ENCODE measurements around the gene ESYT1.

Gene ESYT1

DNA sequence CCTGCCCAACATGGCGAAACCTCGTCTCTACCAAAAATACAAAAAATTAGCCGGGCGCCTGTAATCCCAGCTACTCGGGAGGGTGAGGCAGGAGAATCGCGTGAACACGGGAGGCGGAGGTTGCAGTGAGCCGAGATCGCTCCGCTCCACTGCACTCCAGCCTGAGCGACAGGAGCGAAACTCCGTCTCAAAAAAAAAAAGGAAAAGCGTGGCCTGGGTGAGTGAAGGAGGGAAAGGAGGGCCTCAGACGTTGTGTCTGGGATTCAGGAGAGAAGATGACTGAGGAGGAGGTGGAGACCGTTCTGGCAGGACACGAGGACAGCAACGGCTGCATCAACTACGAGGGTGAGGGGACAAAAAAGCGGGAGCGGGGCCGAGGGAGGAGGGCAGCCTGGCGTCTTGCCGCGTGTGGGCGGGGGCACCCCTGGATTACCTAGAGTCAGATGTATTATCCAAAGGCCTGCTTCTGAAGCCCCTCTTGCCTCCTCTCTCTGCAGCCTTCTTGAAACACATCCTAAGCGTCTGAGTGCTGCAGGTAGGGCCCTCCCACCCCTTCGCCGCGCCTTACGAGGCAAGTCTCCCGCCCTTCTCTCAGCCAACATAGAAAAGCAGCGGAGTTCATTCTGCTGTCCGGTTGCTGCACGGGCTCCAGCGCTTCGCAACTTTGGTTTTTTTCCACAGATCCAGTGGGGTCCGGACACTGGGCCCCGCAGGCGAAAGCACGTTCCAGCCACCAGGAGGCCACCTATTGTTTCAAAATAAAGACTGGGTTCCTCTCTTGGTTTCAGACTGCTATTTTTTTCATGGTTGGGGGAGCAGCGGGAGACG lies 29.3 kb downstream of the ESYT1 start:
- DNase-seq, result peak; percentile 75 to 90

DNA sequence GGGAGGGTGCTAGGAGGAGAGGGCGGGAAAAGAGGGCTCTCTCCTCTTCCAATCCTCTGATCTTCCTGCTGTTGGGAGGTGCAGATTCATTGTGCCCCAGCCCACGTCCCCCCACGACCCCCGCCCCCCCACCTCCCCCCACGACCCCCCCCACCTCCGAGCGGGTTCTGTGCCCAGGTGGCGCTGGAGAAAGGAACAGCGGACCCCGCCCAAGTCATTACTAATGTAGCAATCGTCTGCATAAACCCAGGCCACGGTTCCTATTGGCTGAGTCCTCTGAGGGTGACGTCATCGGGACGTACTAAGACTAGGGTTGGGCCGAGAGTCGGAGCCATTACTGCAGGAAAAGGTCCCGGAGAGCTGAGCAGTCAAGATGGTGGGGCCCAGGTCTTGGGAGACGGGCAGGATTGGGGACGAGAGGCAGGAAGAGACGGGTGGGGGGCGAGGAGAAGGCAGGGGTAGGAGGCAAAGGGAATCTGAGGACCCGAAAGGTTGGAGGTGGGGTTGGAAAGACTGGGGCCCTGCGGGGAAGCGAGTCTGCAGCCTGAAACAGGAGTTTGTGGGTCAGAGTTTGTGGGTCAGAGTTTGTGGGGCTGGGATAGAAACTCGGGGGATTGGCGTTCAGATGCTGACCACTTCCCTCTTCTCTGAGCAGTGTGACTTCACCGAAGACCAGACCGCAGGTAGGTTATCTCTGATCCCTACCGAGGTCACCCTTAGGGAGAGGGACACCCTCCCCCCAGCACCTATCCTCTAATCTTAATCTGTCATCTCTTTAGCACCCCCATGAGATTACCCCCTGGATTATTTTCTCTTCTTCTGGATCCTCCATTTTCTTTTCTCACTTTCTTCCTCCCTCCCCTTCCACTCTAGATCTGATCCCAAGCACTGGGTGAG lies 30.2 kb downstream of the ESYT1 start, which contains the start of gene MYL6:
Gene MYL6 (plus strand): TSS at position 331 of the 897 bp plus-strand sequence. CDS start 43 bp downstream, at position 374.
- peak; percentile 96 to 99 for DNase-seq

DNA sequence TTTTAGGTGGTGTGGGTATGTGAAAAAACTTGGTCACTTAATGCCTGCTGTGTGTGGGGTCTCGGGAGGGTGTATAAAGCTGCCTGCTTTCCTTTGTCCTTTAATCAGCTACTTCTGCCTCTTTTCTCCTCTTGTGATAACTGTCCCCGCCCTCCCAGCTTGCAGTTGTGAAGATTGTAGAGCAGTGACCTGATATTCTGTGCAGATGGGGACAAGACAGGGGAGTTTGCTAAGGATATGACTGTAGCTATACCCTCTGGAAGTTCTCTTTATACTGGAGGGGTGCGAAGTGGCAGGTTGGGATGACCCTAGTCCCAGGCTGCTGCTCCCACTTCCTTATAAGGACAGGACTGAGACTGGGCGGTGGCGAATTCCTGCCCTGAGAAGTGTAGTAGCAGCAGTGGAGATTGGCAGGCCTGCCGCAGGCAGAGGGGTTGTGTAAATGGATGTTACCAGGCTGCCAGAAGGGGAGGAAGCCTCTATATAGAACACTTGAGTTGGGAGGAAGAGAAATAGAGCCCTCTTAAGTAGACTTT lies 30.9 kb downstream of the ESYT1 start:
- peak in 1 of 2 experiments; percentile 53 for DNase-seq

DNA sequence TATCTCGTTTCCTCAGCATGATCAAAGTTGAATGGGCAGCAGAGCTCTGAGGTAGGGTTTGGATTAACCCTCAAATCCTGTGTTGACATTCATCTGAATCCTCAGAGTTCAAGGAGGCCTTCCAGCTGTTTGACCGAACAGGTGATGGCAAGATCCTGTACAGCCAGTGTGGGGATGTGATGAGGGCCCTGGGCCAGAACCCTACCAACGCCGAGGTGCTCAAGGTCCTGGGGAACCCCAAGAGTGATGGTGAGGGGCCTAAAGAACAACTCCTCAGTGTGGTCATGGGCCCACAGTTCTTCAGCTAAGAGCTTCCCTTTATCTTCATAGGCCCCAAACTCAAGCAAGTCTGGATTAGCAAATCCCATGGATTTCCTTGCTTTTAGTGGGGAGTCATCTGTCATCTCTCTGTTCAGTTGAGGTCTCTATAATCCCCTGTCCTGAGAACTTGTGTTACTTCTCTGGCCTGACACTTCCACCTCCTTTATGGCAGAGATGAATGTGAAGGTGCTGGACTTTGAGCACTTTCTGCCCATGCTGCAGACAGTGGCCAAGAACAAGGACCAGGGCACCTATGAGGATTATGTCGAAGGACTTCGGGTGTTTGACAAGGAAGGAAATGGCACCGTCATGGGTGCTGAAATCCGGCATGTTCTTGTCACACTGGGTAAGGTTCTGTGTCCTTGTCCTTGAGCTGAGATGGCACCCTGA lies 31.6 kb downstream of the ESYT1 start:
- DNase-seq, result no peak

DNA sequence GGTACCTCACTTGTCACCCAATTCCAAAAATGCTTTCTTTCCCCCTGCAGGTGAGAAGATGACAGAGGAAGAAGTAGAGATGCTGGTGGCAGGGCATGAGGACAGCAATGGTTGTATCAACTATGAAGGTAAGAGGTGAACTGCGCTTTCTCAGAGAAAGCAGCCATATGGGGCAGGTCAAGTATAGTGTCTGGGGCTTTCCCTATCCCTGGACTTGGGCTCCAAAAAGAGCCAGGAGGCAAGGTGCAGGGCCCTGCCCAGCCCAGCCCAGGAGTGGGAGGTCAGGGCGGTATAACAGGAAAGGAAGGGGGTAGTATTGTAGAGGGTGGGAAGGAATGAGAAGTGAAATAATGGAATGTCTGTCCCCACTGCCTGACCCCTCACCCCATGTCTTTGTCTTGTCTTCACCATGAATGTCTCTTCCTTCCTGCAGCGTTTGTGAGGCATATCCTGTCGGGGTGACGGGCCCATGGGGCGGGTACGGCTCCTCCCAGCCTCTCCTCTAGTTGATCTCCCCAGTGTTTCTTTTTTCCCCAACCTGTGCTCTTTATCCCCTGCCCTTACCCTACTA lies 32.2 kb downstream of the ESYT1 start:
- no peak for DNase-seq

DNA sequence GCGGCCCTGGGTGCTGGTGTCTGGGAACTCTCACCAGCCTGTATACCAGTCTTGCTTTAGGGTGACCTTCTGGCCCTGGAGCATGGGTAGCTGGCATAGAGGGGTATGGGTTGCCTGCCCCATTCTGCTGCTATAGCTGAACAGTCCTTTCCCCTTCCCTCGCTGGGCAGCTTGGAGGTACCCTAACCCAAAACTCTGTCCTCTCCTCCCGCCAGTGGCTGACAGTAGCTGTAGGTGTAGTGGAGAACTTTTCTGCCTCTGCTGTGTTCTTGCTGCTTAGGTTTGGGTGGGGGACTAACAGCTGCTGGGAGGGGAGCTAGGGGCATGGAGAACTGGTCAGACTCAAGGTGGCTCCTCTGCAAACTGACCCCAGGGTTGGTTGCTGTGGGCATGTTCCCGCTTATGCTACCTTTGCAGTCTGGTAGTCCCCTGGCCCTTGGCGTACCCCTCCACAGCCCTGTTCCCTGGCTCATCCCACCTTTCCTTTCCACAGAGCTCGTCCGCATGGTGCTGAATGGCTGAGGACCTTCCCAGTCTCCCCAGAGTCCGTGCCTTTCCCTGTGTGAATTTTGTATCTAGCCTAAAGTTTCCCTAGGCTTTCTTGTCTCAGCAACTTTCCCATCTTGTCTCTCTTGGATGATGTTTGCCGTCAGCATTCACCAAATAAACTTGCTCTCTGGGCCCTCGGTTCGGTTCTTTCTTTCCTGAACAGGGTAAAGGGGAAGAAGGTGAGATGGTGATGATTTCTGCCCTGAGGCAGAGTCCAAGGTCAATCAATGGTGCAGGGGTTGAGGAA lies 33.0 kb downstream of the ESYT1 start:
- DNase-seq, result no peak

DNA sequence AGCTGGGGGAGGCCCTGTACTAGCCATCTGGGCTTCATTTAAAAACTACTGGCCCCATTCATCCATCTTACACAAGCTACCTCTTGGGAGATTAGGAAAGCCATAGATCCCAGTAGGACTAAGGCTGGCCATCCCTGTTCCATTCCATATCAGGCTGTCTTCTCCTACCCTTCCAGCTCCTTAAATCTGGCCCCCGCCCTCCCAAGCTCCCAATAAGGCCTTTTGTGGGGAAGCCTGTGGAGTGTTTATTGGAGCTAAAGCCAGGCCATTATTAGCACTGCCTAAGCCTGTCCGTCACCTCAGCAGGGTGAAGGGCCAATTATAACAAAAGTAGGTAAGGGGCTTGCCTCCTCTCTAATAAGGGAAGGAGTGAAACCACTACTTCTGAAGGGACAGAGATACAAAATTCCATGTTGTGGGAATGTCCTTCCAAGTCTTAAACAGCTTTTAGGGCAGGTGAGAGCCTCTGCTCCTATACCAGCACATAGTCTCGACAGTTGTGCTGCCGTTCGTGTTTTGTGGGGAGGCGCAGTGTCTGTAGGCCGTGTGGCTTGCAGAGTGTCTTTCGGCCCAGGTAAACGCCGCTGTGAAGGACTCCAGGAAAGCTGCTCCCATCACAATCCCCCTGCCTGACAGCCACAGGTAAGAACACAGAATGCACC lies 33.8 kb downstream of the ESYT1 start:
- no peak for DNase-seq

DNA sequence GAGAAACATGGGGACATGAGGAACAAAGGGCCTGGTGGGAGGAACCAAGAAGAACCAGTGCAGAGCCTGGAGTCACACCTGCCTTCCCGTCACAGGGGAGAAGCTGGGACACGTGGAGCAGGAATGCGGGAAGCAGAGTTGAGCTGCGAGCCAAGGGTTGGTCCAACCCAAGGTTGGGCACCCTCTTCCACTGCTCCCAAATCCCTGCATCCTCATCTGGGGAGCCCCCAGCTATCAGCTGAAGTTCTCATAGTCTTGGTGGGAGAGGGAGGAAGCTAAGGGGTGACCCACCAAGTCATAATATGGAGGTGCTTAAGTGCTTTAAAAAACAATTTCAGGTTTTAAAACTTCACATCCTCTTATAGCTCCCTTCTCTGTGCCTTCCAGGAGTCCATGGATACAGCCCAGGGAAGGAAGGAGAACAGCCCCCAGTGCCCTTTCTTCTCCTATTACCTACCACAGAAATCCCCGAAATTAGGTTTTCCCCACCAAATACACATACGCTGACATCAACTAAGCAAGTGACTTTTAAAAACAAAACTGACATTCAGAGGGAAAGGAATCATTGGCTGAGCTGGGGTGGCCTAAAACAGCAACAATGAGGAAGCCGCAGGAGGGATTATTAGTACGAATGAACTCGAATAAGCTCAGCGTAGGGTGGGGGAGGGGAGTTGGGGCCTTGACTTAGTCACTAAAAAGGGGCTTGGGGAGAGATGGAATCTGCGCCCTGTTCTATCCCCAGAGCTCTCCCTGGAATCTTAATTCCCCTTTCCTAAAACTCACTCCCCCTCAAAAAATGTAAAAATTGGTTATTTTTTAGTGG lies 34.6 kb downstream of the ESYT1 start:
- DNase-seq, result no peak

DNA sequence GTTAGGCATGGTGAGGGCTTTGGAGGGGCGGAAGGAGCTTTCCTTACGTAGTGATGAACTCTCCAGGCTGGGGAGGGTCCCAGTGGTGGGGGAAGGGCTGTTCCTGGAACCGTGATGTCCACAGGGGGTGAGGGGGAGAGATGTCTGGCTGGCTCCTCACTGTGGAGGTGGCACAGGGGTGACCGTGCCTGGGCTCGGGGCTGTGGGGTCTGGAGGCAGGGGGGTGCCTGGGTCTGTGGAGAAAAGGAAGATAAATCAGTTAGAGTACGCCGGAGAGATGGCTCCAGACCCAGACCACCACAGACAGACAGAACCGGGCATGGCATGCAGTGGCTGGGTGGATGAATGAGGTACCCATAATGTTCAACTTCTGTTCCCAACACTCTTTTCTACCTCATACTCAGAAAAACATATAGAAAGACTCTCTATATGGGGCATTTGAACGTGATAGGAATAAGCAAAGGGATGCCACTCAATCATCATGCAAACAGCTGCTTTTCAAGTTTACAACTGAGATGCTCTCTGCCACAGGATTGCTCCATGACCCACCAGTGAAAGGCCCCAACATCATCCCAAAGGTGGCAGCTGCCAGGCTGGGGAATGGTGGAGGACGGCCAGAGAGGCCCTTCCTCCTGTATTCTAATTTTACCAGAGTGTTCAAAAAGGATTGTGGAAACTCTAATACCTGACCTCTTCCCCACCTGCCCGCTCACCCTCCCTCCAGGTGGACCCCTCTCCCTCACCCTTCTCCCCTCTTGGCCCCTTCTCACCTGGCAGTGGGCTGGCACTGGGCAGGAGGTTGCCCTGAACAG lies 35.7 kb downstream of the ESYT1 start:
- no peak for DNase-seq

DNA sequence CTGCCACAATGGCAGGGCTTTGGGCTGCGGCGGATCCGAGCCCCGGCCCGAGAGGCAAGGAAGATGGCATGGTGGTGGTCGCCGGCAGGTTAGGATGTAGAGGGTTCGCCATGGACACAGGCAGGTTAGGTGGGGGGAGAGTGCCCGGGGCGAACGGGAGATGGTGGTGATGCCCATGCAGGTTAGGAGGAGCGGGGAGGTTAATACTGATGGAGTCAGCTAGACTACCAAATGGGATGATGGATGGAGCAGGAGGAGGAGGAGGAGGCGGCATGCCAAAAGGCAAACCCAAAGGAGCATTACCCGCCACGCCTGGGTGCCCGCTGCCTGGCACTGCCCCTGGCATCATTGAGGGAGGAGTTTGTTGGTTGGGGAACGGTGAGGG lies 36.3 kb downstream of the ESYT1 start:
- no peak for DNase-seq

DNA sequence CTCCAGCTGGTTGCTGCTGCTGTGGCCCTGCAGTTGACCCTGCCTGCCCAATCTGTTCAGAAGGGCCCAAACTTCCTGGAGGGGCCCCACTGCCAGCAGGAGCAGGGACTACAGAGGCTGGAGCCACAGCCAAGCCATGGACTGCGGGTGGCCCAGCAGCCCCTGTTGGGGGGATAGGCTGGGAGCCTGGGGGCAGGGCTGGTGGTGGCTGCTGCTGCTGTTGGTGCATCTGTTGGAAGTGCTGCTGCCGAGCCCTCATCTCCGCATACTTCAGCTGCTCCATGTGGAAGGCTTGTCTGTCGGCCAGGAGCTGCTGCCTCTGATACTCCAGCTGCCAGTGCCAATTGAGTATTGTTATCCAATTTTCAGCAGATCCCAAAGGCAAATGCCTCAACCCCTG lies 37.3 kb downstream of the ESYT1 start:
- no peak for DNase-seq

DNA sequence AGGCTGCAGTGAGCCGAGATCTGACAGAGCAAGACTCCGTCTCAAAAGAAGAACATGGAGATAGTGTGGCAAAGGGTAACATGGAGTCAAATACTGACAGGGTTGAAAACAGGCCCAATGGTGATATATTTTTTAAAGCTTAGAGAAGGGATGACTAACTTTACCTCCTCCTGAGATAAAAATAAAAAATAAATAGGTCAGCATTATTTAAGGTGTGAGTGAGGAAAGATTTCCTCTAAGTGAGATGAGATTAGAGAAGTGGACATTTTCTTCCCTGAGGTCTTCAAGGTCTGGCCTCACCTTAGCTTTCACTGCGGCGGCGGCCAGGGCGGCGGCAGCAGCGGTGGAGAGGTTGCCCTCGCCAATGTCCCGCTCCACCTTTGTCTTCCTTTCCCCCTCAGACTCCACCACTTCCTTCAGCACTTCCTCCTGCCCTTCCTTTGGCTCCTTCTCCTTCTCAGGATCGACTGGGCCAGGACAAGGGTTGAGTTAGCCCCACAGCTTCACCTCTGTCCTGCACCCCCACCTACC lies 41.2 kb downstream of the ESYT1 start:
- no peak for DNase-seq

DNA sequence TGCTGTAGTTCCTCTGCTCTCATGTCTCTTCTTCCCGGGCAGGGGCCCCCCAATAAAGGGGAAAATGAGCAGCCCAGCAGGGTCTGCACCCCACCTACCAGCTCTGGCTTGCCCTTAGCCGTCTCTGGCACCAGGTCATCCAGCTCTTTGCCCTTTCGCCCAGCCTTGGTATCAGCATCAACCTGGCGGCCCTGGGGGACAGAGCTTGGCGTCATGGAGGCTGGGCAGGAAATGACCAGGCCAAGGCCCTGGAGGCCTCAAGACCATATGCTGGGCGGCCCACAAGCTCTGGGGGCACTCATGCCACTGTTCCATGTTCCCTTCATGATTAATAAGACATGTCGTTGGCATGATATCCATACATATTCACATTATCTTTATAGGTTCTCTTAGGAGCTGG lies 44.8 kb downstream of the ESYT1 start:
- DNase-seq, result no peak

DNA sequence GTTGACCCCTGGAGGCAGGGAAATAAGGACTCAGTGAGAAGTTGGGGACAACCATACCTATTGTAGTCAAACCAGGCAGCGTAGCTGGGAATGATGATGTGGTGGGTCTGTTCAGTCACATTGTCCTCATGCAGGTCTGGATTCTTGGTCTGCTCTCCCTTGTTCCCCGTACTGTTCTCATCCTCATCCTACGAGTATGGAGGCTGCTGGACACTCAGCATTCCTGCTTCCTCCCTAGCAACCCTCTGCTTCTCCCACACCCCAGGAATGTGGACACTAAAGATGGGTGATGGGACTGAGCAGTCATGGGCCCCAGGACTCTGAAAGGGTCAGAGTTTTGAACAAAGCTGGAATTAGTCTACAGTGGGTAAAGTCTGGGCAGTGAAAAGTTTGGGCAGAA lies 50.3 kb downstream of the ESYT1 start:
- no peak for DNase-seq

DNA sequence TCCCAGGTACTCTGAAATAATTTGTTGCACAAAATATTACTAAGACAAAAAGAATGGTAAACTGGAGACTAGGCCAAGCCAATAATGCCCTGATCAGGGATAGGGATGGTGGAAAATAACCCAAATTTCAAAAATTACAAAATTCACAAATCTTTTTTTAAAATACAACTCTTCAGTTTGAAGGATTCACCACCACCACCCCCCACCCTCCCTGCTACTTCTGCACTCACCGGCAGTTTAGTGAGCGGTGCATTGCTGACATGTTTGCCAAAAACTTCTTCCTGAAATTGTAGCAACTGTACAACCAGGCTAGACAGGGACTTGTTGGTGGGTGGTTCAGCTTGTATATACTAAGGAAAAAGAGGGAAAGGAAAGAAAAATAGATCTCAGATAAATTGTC lies 58.9 kb downstream of the ESYT1 start:
- DNase-seq, result no peak

DNA sequence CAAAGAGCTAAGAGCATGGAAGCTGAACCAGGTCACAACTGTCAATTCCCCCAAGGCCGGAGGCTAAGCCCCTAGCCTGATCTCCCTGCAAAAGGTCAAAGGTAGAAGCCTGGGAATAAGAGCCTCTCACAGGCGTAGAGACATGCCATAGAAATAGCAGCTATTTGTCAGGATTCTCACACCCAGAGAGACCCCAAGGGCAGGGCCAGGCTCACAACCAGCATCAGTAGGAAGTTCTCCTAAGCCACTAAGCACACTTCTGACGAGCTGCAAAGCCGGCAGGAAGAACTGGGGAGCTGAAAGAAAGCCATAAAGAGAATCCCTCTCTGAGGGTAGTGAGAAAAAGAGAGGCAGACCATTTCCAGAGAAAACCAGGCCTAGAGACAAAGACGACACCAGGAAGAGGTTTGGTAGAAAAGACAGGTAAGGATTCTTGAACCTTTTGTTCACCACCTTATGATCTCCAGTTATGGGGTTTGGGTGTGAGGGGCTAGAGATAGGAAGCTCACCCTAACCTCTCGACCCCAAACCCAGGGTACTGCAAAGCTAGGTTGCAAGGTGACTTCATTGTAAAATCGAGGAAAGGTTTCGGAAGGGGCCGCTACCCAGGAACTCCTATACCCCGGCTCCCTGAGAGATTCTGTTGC lies 60.2 kb downstream of the ESYT1 start:
- DNase-seq, result no peak

DNA sequence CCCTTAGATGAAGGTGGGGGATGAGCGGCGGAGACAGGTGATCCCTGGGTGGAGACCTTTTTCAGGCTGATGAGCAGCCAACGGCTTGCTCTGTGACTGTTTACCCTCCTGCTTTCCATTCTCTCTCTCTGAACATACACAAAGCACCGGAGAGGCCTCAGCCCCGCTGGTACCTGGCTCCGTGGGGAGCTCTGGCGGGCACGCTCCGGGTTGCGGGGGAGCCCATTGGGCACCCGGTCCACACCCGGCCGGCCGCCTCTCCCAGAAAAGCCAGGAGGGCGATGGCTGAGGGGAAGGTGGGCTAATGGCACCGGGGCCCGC lies 60.7 kb downstream of the ESYT1 start:
- peak; percentile 25 to 56 for DNase-seq

DNA sequence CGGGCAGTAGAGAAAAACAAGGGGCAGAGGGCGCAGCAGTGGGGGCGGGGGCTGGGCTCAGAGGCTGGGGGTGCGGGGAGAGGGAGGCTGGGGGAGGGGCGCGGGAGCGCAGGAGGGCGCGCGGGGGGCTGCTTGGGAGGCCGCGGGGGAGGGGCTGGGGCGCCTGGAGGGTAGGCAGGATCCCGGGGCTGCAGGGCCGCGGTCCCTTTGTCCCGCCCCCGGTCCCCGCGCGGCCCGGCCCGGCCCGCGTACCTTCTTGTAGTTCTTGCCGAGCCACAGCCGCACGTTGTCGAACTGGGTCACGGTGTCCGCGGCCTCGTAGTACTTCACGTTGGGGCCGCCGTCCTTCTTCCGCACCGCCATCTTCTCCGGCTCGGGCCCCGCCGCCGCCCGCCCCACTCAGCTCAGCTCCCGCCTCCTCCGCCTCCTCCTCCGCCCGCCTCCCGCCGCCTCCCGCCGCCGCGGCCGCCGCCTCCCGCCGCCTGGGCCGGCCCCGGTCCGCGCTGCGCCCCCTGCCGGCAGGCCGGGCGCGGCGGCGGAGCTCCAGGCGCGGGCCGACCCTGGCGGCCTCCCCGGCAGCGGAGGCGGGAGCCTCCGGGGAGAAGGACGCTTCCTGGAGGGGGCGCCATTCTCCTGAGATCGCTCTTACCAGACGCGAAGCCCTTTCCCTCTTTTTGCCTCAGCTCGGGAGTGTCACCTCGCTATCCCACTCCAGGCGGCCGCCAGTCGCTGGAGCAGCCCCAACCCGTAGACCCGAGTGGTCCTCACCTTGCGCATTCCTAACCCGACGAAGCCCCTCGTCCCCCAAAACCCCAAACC lies 61.2 kb downstream of the ESYT1 start, which contains the start of gene SMARCC2:
Gene SMARCC2 (minus strand): TSS at position 385 of the 819 bp plus-strand sequence. CDS start 22 bp downstream, at position 363.
- DNase-seq, result peak; percentile 75 to 95
